Upper lobe of left lung (tissue), 4 donors: ENCODE data around the gene KDM2A.

Experiments
- EP300 ChIP-seq, 4 donors: sonication (generic); formaldehyde crosslinking; IDR thresholded peaks; one replicate each; pipeline ENCODE4 v1.5.1; 2017; ENCODE audit warnings: antibody characterized with exemption in 4 of 4, control low read depth in 2 of 4
- POLR2A ChIP-seq, 4 donors: fragments of 450-650 bp; IDR thresholded peaks; one replicate each; pipeline ENCODE4 v1.5.1; 2016 to 2017; ENCODE audit warnings: antibody characterized with exemption in 4 of 4, mild to moderate bottlenecking in 2 of 4
- POLR2AphosphoS5 ChIP-seq, 2 donors: sonication (generic); formaldehyde crosslinking; IDR thresholded peaks; one replicate each; pipeline ENCODE4 v1.5.1; 2017; ENCODE audit warnings: antibody characterized with exemption in 2 of 2
- TF ChIP-seq, protein P1 (sequence below), 6 experiments: fragments of 450-650 bp in 4 of 6; fragments of 200-600 bp in 2 of 6; sonication (generic) in 2 of 6; IDR thresholded peaks; one replicate each; pipeline ENCODE4 v1.5.1; 2016 to 2019; ENCODE audit warnings: antibody characterized with exemption in 6 of 6

DNA sequence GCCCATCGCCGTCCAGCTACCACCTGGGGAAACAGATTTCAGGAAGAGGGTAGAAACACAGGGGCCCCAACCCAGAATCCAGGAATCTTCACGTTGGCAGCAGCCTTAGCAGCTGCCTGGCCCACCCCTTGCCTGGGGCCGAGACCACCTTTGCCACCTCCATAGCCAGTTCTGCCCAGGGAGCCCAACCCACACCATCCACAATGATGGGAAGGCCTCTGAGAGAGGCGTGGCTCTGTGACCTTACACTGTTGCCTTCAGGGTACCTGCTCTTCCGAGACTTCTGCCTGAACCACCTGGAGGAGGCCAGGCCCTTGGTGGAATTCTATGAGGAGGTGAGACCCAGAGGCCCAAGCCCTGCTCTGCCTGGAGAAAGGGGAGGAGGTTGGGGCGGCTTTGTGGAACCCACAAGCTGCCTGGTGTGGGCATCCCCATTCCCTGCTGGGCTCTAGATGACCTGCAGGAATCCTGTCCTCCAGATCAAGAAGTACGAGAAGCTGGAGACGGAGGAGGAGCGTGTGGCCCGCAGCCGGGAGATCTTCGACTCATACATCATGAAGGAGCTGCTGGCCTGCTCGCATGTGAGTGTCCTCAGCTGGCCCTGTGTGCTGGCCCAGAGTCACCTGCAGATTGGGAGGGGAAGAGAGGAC lies 160.0 kb downstream of the KDM2A start:
- TF ChIP-seq POLR2AphosphoS5 (IDR thresholded peaks at IDR 0.05) (no peak), EP300 (IDR thresholded peaks at IDR 0.05) (no peak), POLR2A (IDR thresholded peaks at IDR 0.05) (no peak)
- TF ChIP-seq, protein P1, sequence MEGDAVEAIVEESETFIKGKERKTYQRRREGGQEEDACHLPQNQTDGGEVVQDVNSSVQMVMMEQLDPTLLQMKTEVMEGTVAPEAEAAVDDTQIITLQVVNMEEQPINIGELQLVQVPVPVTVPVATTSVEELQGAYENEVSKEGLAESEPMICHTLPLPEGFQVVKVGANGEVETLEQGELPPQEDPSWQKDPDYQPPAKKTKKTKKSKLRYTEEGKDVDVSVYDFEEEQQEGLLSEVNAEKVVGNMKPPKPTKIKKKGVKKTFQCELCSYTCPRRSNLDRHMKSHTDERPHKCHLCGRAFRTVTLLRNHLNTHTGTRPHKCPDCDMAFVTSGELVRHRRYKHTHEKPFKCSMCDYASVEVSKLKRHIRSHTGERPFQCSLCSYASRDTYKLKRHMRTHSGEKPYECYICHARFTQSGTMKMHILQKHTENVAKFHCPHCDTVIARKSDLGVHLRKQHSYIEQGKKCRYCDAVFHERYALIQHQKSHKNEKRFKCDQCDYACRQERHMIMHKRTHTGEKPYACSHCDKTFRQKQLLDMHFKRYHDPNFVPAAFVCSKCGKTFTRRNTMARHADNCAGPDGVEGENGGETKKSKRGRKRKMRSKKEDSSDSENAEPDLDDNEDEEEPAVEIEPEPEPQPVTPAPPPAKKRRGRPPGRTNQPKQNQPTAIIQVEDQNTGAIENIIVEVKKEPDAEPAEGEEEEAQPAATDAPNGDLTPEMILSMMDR (IDR thresholded peaks at IDR 0.05) = no peak
